GM18873 (cell line): ENCODE measurements around the gene CST9L.
"Not testable (repeated sequence)": the region's sequence is repeated elsewhere in the genome, so short reads cannot be mapped to it uniquely, and the experiment has no call there.

Source experiments
- ATAC-seq: cut with Tn5 transposase; IDR thresholded peaks from one replicate; pipeline ENCODE4 v1.9.1; 2021; ENCODE audit warnings: mild to moderate bottlenecking, moderate library complexity, moderate number of reproducible peaks; ENCODE audit not compliant: unreplicated experiment, low FRiP score

CST9L gene

GRCh38 chr20:23586735-23587525, 18.6 kb upstream of the CST9L start:
- no peak for ATAC-seq

- ATAC-seq, result no peak
Measured at GRCh38 chr20:23585808-23586734, 17.8 kb upstream of the CST9L start.

- no peak for ATAC-seq
Measured at GRCh38 chr20:23585449-23585807, 17.1 kb upstream of the CST9L start.

- no peak for ATAC-seq
Measured at GRCh38 chr20:23584434-23585199, 16.3 kb upstream of the CST9L start.

GRCh38 chr20:23583526-23583925, 15.2 kb upstream of the CST9L start:
- no peak for ATAC-seq

GRCh38 chr20:23582293-23582692, 14.0 kb upstream of the CST9L start:
- ATAC-seq, result no peak

- not testable (repeated sequence) for ATAC-seq
Measured at GRCh38 chr20:23581833-23582232, 13.5 kb upstream of the CST9L start.

- ATAC-seq, result no peak
Measured at GRCh38 chr20:23574977-23575376, 6.7 kb upstream of the CST9L start.

GRCh38 chr20:23570178-23570760, 2.0 kb upstream of the CST9L start:
- no peak for ATAC-seq

- ATAC-seq, result no peak
Measured at GRCh38 chr20:23569570-23569969, 1.3 kb upstream of the CST9L start.

GRCh38 chr20:23568971-23569330, 667 bp upstream of the CST9L start:
- no peak for ATAC-seq

- no peak for ATAC-seq
Measured at GRCh38 chr20:23566199-23566932, 1.9 kb downstream of the CST9L start.

GRCh38 chr20:23565503-23566045, 2.7 kb downstream of the CST9L start:
- no peak for ATAC-seq

GRCh38 chr20:23564927-23565326, 3.4 kb downstream of the CST9L start:
- no peak for ATAC-seq

GRCh38 chr20:23562721-23563342, 5.5 kb downstream of the CST9L start:
- no peak for ATAC-seq

GRCh38 chr20:23554401-23554800, 13.9 kb downstream of the CST9L start:
- ATAC-seq, result no peak

GRCh38 chr20:23551786-23552185, 16.5 kb downstream of the CST9L start:
- no peak for ATAC-seq

GRCh38 chr20:23551383-23551782, 16.9 kb downstream of the CST9L start:
- no peak for ATAC-seq

- ATAC-seq, result no peak
Measured at GRCh38 chr20:23550227-23550626, 18.1 kb downstream of the CST9L start.
